GM19397 (cell line): ENCODE results near the gene PRICKLE3.
"Not testable (repeated sequence)": the region's sequence is repeated elsewhere in the genome, so short reads cannot be mapped to it uniquely, and the experiment has no call there.

Experiments
- ATAC-seq: cut with Tn5 transposase; IDR thresholded peaks from one replicate; pipeline ENCODE4 v1.9.1; 2021; ENCODE audit warnings: mild to moderate bottlenecking, moderate library complexity; ENCODE audit not compliant: unreplicated experiment

PRICKLE3 gene

DNA sequence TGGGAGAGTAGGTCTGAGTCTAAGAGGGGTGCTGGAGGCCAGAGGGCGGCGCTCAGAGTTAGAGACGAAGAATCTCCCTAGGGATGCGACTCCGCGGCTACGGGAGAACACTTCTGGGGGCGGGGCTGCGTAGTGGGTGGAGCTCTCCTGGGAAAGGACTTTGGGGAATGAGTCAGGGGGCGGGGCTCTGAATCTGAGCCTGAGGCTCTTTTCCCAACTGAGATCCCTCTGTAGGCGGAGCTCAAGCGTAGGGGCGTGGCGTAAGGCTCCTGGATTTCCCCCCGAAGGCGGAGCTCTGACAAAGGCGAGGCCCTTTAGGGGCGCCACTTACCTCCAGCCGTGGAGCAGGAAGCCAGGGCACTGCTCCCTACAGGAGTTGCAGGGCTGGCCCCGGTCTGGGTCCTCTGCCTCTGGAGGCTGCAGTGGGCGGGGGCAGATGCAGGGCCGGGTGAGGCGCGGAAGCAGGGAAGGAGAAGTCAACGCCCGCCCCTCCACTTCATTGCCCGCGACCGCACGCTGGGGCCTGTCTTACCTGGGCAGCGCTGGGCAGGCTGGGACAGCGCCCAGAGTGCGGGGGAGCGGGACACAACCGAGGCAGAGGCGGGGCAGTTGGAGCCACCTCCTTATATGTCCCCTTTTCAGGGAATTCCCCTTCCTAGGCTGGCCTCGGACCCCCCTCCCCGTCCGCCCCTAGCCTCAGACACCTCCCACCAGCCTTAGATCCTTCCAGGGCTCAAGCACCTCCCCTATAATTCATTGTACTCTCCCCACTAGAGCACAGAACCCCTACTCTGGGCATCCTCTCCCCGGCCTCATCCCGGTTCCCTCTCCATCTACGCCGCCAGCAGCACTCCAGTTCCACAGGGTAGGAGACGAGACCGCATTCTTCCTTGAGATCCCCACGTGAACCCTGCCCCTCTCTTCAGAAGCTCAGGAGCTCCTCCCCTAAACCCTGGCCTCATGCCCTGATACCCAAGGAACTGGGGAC is 1.6 kb downstream of the PRICKLE3 start:
- ATAC-seq = peak; percentile 43

DNA sequence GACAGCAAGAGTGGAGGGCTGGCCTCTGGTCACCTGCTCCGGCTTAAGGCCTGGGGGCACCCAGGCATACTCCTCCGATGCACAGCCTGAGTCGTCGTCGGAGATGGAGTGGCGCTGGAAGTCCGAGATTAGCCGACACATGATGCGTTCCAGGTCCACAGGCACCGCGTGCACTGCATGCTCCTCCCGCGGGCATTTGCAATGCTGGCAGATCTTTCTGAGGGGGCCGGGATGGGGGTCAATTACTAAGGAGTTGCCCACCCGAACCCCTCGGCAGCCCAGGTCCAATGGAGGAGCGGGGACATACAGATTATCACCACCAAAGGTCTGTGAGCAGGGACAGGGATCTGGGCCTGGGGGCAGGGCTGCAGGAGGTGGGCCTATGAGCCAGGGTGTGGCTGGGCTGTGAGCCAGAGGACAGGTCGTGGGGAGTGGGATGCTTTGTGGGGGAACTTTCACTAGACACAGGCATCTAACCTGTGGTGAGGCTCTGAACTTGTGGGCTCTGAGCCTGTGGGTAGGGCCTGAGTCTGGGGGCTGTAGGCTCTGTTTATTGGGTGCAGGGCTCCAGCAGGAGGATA is 2.4 kb downstream of the PRICKLE3 start:
- no peak for ATAC-seq

- no peak for ATAC-seq
Measured at GRCh38 chrX:49179358-49179757, 6.8 kb downstream of the PRICKLE3 start.

- no peak for ATAC-seq
Measured at GRCh38 chrX:49178537-49178936, 7.6 kb downstream of the PRICKLE3 start.

GRCh38 chrX:49177873-49178480 is 8.2 kb downstream of the PRICKLE3 start:
- no peak for ATAC-seq

GRCh38 chrX:49177338-49177833 is 8.8 kb downstream of the PRICKLE3 start:
- ATAC-seq = no peak

DNA sequence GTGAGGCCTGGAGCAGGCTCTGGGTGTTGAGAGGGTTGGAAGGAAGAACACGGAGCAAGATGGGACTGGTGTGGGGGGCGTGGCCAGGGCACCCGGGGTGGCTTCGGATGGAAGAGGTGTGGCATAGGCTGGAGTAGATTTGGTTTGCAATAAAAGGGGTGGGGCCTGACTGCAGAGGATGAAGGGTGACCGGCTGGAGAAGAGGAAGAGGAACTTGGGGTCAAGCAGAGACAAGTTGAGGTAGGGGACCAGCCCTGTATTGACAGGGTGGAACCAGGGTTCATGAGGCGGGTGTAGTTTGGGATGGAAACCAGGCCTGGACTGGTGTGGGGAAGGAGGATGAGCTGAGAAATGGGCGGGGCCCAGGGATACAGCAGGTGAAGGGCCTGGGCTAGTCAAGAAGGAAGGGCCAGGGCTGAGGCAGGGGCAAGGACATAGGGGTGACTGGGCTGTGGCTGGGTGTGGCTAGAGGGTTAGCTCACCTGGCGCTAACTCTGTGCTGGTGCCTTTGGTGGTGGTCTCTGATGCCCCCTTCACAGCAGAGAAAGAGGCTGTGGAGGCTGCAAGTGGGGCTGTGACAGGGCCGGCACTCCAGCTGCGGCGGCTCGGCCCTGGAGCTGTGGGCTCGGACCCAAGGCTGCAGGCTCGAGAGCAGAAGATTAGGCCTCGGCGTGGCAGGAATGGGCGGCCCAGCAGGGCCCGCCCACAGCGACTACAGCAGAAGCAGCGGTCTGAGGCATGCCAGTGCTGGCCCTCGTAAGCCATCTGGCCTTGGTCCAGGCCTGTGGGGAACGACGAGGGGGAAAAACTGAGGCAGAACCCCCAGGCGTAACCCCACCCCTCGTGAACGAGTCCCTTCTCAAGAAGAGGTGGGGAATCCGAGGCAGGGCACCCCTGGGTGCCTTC is 9.5 kb downstream of the PRICKLE3 start:
- ATAC-seq = no peak

- no peak for ATAC-seq
Measured at GRCh38 chrX:49175435-49176274, 10.5 kb downstream of the PRICKLE3 start.

- no peak for ATAC-seq
Measured at GRCh38 chrX:49174723-49175122, 11.4 kb downstream of the PRICKLE3 start.

GRCh38 chrX:49173544-49173943 is 12.6 kb downstream of the PRICKLE3 start:
- not testable (repeated sequence) for ATAC-seq

- peak; percentile 77 for ATAC-seq
Measured at GRCh38 chrX:49172280-49172780, 13.8 kb downstream of the PRICKLE3 start.

GRCh38 chrX:49171752-49172279 is 14.4 kb downstream of the PRICKLE3 start, which contains the start of gene PLP2:
TSS of gene PLP2 (plus strand) at chrX:49171898. CDS start at chrX:49172001, 103 bp downstream.
- peak; percentile 26 for ATAC-seq

DNA sequence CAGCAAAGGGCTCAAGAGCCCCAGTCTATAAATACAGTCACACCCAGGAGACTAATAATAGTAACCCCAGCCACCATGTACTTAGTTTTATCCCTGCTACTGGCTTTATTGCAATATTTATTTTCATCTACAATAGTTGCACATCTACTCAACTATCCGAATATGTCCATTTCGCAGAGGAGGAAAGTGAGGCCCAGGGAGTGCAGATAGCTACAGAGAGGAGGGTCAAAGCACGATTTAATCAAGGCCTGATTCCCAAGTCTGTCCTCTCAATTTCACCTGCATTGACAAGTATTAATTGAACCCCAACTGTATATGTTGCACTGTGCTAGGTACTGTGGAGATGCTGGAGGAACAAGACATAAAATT is 18.4 kb downstream of the PRICKLE3 start:
- ATAC-seq = no peak

DNA sequence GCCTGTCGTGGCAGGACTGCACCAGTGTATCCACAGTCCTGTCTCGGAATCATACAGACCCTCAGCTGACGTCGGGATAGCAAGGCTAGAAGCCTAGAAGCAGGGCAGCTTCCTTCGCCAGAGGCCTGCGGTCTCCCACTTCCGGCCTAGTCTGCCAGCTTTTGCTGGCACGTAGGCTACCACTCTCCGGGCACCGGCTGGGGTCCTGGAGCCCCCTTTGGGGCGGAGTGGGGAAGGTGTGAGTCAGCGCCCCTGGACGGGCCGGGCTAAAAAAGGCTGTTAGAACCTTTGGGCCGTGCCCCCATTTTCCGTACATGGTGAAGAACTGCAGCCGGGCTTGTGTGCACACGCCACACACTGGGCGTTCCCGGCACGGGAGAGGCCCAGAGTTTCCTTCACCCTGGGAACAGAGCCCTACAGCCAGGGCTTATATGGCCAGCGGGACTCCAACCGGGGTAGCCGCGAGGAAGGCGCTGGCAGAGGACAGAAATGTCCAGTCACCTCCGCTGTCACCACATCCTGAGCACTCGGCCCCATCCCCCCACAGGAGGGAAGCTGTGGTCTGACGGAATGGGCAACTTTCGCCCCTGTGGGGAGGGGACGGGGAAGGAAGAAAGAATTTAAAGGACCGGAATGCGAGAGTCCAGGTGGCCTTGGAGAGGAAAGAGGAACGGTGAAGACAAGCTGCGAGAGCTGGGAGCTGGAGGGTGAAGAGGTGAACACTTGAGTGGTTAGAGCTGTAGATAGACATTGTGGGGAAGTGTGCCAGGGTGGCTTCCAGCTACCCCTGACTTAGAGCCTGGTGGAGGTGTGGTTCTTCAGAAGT is 19.0 kb downstream of the PRICKLE3 start:
- ATAC-seq = no peak

GRCh38 chrX:49165901-49166881 is 20.0 kb downstream of the PRICKLE3 start:
- peak; percentile 40 for ATAC-seq

GRCh38 chrX:49164589-49165360 is 21.4 kb downstream of the PRICKLE3 start:
- ATAC-seq = no peak
